SU-DHL-6 (cell line): ENCODE measurements around the gene ST7.

Experiments used
- H2AFZ ChIP-seq: fragments of 200-600 bp; sonication (generic); 2 replicates; pipeline ENCODE4 v1.6.1; 2014; ENCODE audit warnings: low read depth, mild to moderate bottlenecking, moderate library complexity, mixed read lengths, antibody characterized with exemption, low read length; ENCODE audit not compliant: severe bottlenecking
- H3F3A ChIP-seq: fragments of 200-600 bp; shearing (Covaris generic); 2 replicates; pipeline ENCODE4 v1.6.0; 2016; ENCODE audit warnings: antibody characterized with exemption, mild to moderate bottlenecking; ENCODE audit not compliant: insufficient read depth
- H3K27ac ChIP-seq: fragments of 200-600 bp; sonication (generic); 2 replicates; pipeline ENCODE4 v1.5.1; 2016; ENCODE audit warnings: low read depth, mild to moderate bottlenecking, low read length, moderate library complexity, mixed read lengths
- H3K27me3 ChIP-seq: fragments of 200-600 bp; sonication (generic), shearing (Covaris generic); 2 replicates; pipeline ENCODE4 v1.6.0; 2014; ENCODE audit warnings: mild to moderate bottlenecking, low read length
- H3K36me3 ChIP-seq: fragments of 200-600 bp; sonication (generic); 2 replicates; pipeline ENCODE4 v1.6.1; 2014; ENCODE audit warnings: mild to moderate bottlenecking, low read length, mixed read lengths
- H3K4me2 ChIP-seq: fragments of 300-600, 200-600 bp; shearing (Covaris generic), sonication (generic); 2 replicates; pipeline ENCODE4 v1.6.0; 2014; ENCODE audit warnings: low read length, low read depth, mild to moderate bottlenecking; ENCODE audit not compliant: poor library complexity, severe bottlenecking
- H3K4me3 ChIP-seq: fragments of 200-600 bp; sonication (generic); 2 replicates; pipeline ENCODE4 v1.5.1; 2014; ENCODE audit warnings: antibody characterized with exemption, low read length, mild to moderate bottlenecking, mixed read lengths; ENCODE audit not compliant: insufficient read depth, poor library complexity, severe bottlenecking
- H3K79me2 ChIP-seq: fragments of 200-600 bp; sonication (generic); 2 replicates; pipeline ENCODE4 v1.6.1; 2014; ENCODE audit warnings: mild to moderate bottlenecking, low read length, moderate library complexity; ENCODE audit not compliant: insufficient read depth
- H3K9ac ChIP-seq: fragments of 200-600 bp; sonication (generic); 2 replicates; pipeline ENCODE4 v1.7.0; 2014; ENCODE audit warnings: mild to moderate bottlenecking, low read length
- H3K9me2 ChIP-seq: fragments of 200-600 bp; sonication (generic); replicated peaks from 2 replicates; pipeline ENCODE4 v1.6.1; 2014; ENCODE audit warnings: low read length; ENCODE audit not compliant: insufficient read depth
- H3K9me3 ChIP-seq: fragments of 200-600 bp; sonication (generic); 2 replicates; pipeline ENCODE4 v1.6.1; 2014; ENCODE audit warnings: low read length, mixed read lengths; ENCODE audit not compliant: insufficient read depth
- H4K20me1 ChIP-seq: fragments of 200-600 bp; sonication (generic); 2 replicates; pipeline ENCODE4 v1.6.1; 2014; ENCODE audit warnings: low read depth, mild to moderate bottlenecking, antibody characterized with exemption, low read length, moderate library complexity, mixed read lengths
- EZH2phosphoT487 ChIP-seq: fragments of 200-600 bp; sonication (generic), shearing (Covaris generic); conservative IDR thresholded peaks from 2 replicates; pipeline ENCODE4 v1.6.1; 2018; ENCODE audit warnings: mild to moderate bottlenecking, antibody characterized with exemption, low read length, moderate library complexity, mixed read lengths
- TF ChIP-seq, protein P1 (sequence below): fragments of 200-600 bp; sonication (generic); IDR thresholded peaks from one replicate; pipeline ENCODE4 v1.5.1; 2017; ENCODE audit warnings: antibody characterized with exemption, mild to moderate bottlenecking, low read length, moderate library complexity; ENCODE audit not compliant: insufficient read depth, poor library complexity, severe bottlenecking

Gene ST7

DNA sequence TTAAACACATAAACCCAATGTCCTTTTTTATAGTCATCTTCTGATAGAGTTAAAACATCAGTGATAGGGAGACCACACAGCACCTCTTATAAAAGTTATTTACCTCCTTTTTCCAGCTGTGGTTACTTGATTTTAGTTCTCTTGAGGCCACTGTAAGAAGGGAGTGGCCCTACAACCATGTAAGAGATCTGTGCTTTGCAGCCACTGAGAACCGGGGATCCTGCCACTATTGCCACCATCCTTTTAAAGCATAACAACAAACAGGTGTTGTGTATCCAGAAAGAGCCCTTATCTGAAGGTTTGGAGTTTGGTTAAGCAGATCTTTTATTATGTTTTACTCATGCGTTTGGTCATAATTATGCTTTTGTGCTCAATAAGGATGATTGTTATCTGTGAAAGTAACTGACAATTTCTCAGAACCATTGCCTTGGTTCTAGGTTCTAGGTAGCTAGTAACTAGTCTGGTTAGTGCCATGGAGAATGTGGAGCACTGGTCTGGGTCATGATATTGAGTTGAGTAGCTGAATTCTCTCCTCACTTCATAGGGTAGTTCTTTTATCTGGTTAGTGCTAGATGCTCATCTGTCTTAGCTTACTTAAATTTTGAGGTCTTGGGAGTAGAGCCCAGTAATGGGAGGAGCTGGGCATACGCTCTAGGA lies 56.5 kb downstream of the ST7 start:
- Histone ChIP-seq H3K9me2 (no peaks in the 10 kb centered on the region), H3K27me3 (no peaks in the 10 kb centered on the region), H3K9me3 (no peaks in the 10 kb centered on the region), H3K9ac (no peak overlapping the region), H3K36me3 (no peaks in the 10 kb centered on the region), H2AFZ (no peak overlapping the region), H3K4me2 (no peak overlapping the region), H3K27ac (no peak overlapping the region), H3F3A (no peaks in the 10 kb centered on the region), H4K20me1 (peaks cover 6% of the 10 kb centered on the region), H3K79me2 (no peaks in the 10 kb centered on the region), H3K4me3 (no peak overlapping the region)
- TF ChIP-seq, protein P1, sequence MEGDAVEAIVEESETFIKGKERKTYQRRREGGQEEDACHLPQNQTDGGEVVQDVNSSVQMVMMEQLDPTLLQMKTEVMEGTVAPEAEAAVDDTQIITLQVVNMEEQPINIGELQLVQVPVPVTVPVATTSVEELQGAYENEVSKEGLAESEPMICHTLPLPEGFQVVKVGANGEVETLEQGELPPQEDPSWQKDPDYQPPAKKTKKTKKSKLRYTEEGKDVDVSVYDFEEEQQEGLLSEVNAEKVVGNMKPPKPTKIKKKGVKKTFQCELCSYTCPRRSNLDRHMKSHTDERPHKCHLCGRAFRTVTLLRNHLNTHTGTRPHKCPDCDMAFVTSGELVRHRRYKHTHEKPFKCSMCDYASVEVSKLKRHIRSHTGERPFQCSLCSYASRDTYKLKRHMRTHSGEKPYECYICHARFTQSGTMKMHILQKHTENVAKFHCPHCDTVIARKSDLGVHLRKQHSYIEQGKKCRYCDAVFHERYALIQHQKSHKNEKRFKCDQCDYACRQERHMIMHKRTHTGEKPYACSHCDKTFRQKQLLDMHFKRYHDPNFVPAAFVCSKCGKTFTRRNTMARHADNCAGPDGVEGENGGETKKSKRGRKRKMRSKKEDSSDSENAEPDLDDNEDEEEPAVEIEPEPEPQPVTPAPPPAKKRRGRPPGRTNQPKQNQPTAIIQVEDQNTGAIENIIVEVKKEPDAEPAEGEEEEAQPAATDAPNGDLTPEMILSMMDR: no peak
- TF ChIP-seq EZH2phosphoT487: no peak

DNA sequence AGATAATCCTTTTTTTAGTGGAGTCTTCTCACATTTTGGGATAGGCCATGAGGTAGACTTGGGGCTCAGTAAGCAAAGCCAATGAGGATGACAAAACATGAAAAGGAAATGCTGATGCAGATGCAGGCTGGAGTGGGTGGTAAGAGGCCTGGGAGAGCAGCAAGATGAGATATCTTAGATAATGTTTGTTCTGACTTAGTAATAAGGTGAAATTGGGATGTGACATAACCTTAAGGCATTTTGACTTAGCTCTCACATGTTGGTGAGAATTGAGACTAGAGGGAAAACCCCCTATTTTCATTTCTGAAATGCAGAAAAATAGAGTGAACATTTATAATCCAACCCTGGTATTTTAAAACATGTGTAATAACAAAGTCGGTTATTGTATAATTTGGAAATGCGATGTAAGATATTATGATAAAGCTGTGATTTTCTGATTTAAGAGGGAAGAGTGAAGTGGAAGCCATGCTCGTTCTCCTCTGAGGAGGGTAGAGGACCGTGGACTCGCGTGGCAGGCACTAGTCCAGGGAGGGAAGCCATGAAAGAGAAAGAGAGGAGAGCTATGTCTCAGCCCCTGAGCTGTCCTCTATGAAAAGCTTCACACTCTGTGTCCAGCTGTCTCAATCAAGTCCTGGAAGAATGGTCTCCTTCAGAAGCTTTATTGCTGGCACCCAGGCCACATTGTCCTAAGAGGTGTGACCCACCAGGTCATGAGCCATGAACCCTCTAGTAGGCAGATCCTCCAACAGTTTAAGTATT lies 57.3 kb downstream of the ST7 start:
- Histone ChIP-seq H3K27ac (no peak overlapping the region), H3K9me2 (no peaks in the 10 kb centered on the region), H3F3A (no peaks in the 10 kb centered on the region), H4K20me1 (peaks cover 4% of the 10 kb centered on the region), H3K9me3 (no peaks in the 10 kb centered on the region), H3K27me3 (no peaks in the 10 kb centered on the region), H3K9ac (no peak overlapping the region), H3K4me3 (no peak overlapping the region), H3K4me2 (no peak overlapping the region), H3K79me2 (no peaks in the 10 kb centered on the region), H2AFZ (no peak overlapping the region), H3K36me3 (no peaks in the 10 kb centered on the region)
- TF ChIP-seq, protein P1: no peak

DNA sequence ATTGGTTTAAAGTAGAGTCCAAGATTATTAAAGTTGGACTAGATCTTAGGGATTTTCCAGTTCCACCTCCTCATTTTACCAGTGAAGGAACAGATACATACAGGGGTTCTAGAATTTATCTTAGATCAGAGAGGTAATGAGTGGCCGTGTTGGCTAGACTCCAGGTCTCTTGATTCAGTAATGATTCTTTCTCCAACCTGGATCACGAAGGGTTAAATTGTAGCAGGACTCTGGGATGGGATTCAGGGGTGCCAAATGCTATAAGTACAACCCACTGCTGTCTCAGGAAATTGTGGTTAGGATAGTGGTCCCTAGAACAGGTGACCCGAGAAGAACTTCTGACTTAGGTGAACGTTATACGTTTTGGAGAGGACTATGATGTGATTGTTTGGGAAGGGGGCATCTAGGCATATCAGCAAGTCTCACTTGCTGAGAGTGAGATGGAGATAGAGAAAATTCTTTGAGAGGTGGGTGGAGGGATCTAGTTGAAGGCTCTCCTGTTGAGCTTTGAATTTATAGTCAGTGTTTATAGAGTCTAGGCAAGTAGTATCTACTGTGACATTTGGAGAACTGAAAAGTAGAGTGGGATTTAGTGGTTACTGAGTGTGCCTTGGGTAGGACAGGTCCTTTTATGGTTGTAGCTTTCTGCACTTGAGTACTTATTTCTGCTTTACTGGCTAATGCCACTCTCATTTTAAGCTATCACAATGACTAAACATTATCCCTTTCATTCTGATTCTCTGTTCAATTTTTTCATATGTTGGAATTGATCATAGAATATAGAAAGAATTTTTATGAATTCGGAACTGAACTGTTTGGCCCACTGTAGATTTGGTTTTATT lies 58.3 kb downstream of the ST7 start:
- H3K4me3 ChIP-seq: no peak overlapping the region
- no peak overlapping the region for H3K27ac ChIP-seq
- no peak overlapping the region for H2AFZ ChIP-seq
- no peaks in the 10 kb centered on the region for H3K9me3 ChIP-seq
- peaks cover 4% of the 10 kb centered on the region for H4K20me1 ChIP-seq
- H3K27me3 ChIP-seq: no peaks in the 10 kb centered on the region
- no peaks in the 10 kb centered on the region for H3F3A ChIP-seq
- no peaks in the 10 kb centered on the region for H3K36me3 ChIP-seq
- TF ChIP-seq, protein P1: no peak
- no peak for TF ChIP-seq EZH2phosphoT487
- no peaks in the 10 kb centered on the region for H3K79me2 ChIP-seq
- H3K9me2 ChIP-seq: no peaks in the 10 kb centered on the region
- no peak overlapping the region for H3K4me2 ChIP-seq
- H3K9ac ChIP-seq: no peak overlapping the region
